Loucy (cell line): ENCODE results near the gene DNASE2B.

Experiments
- H2AFZ ChIP-seq: fragments of 200-600 bp; sonication (generic); 2 replicates; pipeline ENCODE4 v1.6.0; 2016; ENCODE audit warnings: antibody characterized with exemption, mild to moderate bottlenecking, low read length, moderate library complexity
- H3F3A ChIP-seq: fragments of 200-600 bp; 2 replicates; pipeline ENCODE4 v1.6.0; 2016; ENCODE audit warnings: antibody characterized with exemption, low read depth, mild to moderate bottlenecking
- H3K27me3 ChIP-seq: fragments of 200-600 bp; sonication (generic); 2 replicates; pipeline ENCODE4 v1.6.1; 2014; ENCODE audit warnings: low read length, mild to moderate bottlenecking; ENCODE audit not compliant: insufficient read depth, poor library complexity, severe bottlenecking
- H3K36me3 ChIP-seq: fragments of 200-600 bp; sonication (generic); 2 replicates; pipeline ENCODE4 v1.6.1; 2016; ENCODE audit warnings: low read length; ENCODE audit not compliant: insufficient read depth
- H3K4me1 ChIP-seq: fragments of 200-600 bp; sonication (generic); 2 replicates; pipeline ENCODE4 v1.5.1; 2014; ENCODE audit warnings: low read length, mild to moderate bottlenecking; ENCODE audit not compliant: insufficient read depth, poor library complexity, severe bottlenecking
- H3K4me2 ChIP-seq: fragments of 200-600 bp; sonication (generic); 2 replicates; pipeline ENCODE4 v1.6.0; 2014; ENCODE audit warnings: antibody characterized with exemption, low read length, low read depth, mild to moderate bottlenecking; ENCODE audit not compliant: poor library complexity, severe bottlenecking
- H3K4me3 ChIP-seq: fragments of 200-600 bp; sonication (generic); 2 replicates; pipeline ENCODE4 v1.5.1; 2014; ENCODE audit warnings: low read length, mild to moderate bottlenecking, mixed read lengths; ENCODE audit not compliant: poor library complexity, severe bottlenecking
- H3K79me2 ChIP-seq: fragments of 200-600 bp; sonication (generic); 2 replicates; pipeline ENCODE4 v1.6.1; 2014; ENCODE audit warnings: low read length; ENCODE audit not compliant: insufficient read depth
- H3K9ac ChIP-seq: fragments of 200-600 bp; sonication (generic); 2 replicates; pipeline ENCODE4 v1.6.0; 2014; ENCODE audit warnings: mild to moderate bottlenecking, low read depth, low read length, moderate library complexity; ENCODE audit not compliant: poor library complexity, severe bottlenecking
- H3K9me2 ChIP-seq: fragments of 200-600 bp; sonication (generic); replicated peaks from 2 replicates; pipeline ENCODE4 v1.6.1; 2016; ENCODE audit warnings: low read depth, low read length, mixed read lengths
- H3K9me3 ChIP-seq: fragments of 200-600 bp; sonication (generic); 2 replicates; pipeline ENCODE4 v1.6.1; 2014; ENCODE audit warnings: mild to moderate bottlenecking, antibody characterized with exemption, low read length, low read depth; ENCODE audit not compliant: insufficient read depth
- H4K20me1 ChIP-seq: fragments of 200-600 bp; sonication (generic); 2 replicates; pipeline ENCODE4 v1.6.0; 2014; ENCODE audit warnings: antibody characterized with exemption, low read length, mild to moderate bottlenecking; ENCODE audit not compliant: insufficient read depth, poor library complexity, severe bottlenecking
- CTCF ChIP-seq: fragments of 200-600 bp; sonication (generic); conservative IDR thresholded peaks from 2 replicates; pipeline ENCODE4 v1.5.1; 2014; ENCODE audit warnings: mild to moderate bottlenecking, antibody characterized with exemption, low read length
- EZH2phosphoT487 ChIP-seq: fragments of 200-600 bp; IDR thresholded peaks from 2 replicates; pipeline ENCODE4 v1.6.1; 2018; ENCODE audit warnings: antibody characterized with exemption, mild to moderate bottlenecking, moderate library complexity, borderline replicate concordance

DNASE2B gene

GRCh38 chr1:84360316-84360715 lies 38.0 kb upstream of the DNASE2B start:
- H3K9me3 ChIP-seq, result no peaks in the 10 kb centered on the region
- H3K4me2 ChIP-seq, result no peak overlapping the region
- no peaks in the 10 kb centered on the region for H3K27me3 ChIP-seq
- H3K36me3 ChIP-seq, result no peaks in the 10 kb centered on the region
- no peak for TF ChIP-seq CTCF
- TF ChIP-seq EZH2phosphoT487, result no peak
- no peaks in the 10 kb centered on the region for H3K9me2 ChIP-seq
- no peak overlapping the region for H3K4me3 ChIP-seq
- H3K4me1 ChIP-seq, result peaks cover under 1% of the 10 kb centered on the region
- no peaks in the 10 kb centered on the region for H3K79me2 ChIP-seq
- H4K20me1 ChIP-seq, result no peaks in the 10 kb centered on the region
- H3F3A ChIP-seq, result no peaks in the 10 kb centered on the region
- no peak overlapping the region for H3K9ac ChIP-seq
- H2AFZ ChIP-seq, result no peak overlapping the region

- Histone ChIP-seq H3K4me2 (no peak overlapping the region), H3K4me1 (peaks cover 7% of the 10 kb centered on the region)
- TF ChIP-seq EZH2phosphoT487 (no peak), CTCF (no peak)
Observed at GRCh38 chr1:84361796-84362195, 36.5 kb upstream of the DNASE2B start.

GRCh38 chr1:84363019-84363418 lies 35.3 kb upstream of the DNASE2B start:
- Histone ChIP-seq H3K27me3 (no peaks in the 10 kb centered on the region), H2AFZ (no peak overlapping the region), H3K9me3 (no peaks in the 10 kb centered on the region), H4K20me1 (no peaks in the 10 kb centered on the region), H3K4me3 (no peak overlapping the region), H3F3A (no peaks in the 10 kb centered on the region), H3K9me2 (no peaks in the 10 kb centered on the region), H3K36me3 (no peaks in the 10 kb centered on the region), H3K4me1 (peaks cover 7% of the 10 kb centered on the region), H3K9ac (no peak overlapping the region), H3K4me2 (no peak overlapping the region), H3K79me2 (no peaks in the 10 kb centered on the region)
- TF ChIP-seq EZH2phosphoT487, result no peak
- TF ChIP-seq CTCF, result no peak

More at GRCh38 chr1:84361796-84362195, 36.5 kb upstream of the DNASE2B start:
- Histone ChIP-seq H2AFZ (no peak overlapping the region), H4K20me1 (no peaks in the 10 kb centered on the region), H3K4me3 (no peak overlapping the region), H3K27me3 (no peaks in the 10 kb centered on the region), H3K9me3 (no peaks in the 10 kb centered on the region), H3F3A (no peaks in the 10 kb centered on the region), H3K79me2 (no peaks in the 10 kb centered on the region), H3K9me2 (no peaks in the 10 kb centered on the region), H3K9ac (no peak overlapping the region), H3K36me3 (no peaks in the 10 kb centered on the region)
